HEK293T (cell line): Measurements from ENCODE around the gene MS4A4E.

Experiments used
- BHLHE40 ChIP-seq: fragments of 450-650 bp; IDR thresholded peaks from 2 replicates; pipeline ENCODE4 v1.6.1; 2016; ENCODE audit warnings: mild to moderate bottlenecking, moderate library complexity, borderline replicate concordance
- FOXA1 ChIP-seq: fragments of 450-650 bp; IDR thresholded peaks from 2 replicates; pipeline ENCODE4 v1.6.1; 2016; ENCODE audit warnings: mild to moderate bottlenecking
- FOXM1 ChIP-seq: fragments of 450-650 bp; IDR thresholded peaks from 2 replicates; pipeline ENCODE4 v1.6.1; 2017; ENCODE audit warnings: mild to moderate bottlenecking, borderline replicate concordance
- HDGF ChIP-seq: fragments of 450-650 bp; IDR thresholded peaks from 2 replicates; pipeline ENCODE4 v1.6.1; 2017; ENCODE audit warnings: antibody characterized with exemption, borderline replicate concordance
- LEF1 ChIP-seq: fragments of 450-650 bp; IDR thresholded peaks from 2 replicates; pipeline ENCODE4 v1.6.1; 2017; ENCODE audit warnings: mild to moderate bottlenecking, borderline replicate concordance
- NFRKB ChIP-seq: fragments of 450-650 bp; IDR thresholded peaks from 2 replicates; pipeline ENCODE4 v1.6.1; 2016; ENCODE audit warnings: mild to moderate bottlenecking, moderate library complexity
- PKNOX1 ChIP-seq: fragments of 450-650 bp; IDR thresholded peaks from 2 replicates; pipeline ENCODE4 v1.6.1; 2016
- SP1 ChIP-seq: fragments of 450-650 bp; IDR thresholded peaks from 2 replicates; pipeline ENCODE4 v1.6.1; 2017
- SUZ12 ChIP-seq: fragments of 450-650 bp; IDR thresholded peaks from 2 replicates; pipeline ENCODE4 v1.6.1; 2016; ENCODE audit warnings: mild to moderate bottlenecking
- ZNF384 ChIP-seq: fragments of 450-650 bp; IDR thresholded peaks from 2 replicates; pipeline ENCODE4 v1.6.1; 2016

DNA sequence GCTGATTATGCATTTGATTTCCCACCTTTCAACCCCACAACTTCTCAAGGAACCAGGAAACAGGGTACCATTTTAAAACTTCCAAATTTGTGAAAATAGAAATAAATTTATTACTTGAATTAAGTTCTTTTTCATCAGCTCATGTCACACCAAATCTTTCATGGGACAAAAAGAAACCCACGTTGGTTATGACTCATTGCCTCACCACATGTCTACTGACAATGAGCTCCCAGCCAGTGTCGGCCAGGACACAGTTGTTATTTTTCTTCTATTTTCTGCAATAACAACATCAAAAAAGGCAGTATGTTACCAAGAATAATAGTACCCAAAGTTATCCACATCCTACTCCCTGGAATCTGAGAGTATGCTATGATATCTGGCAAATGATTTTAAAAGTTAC is 77.4 kb downstream of the MS4A4E start:
- TF ChIP-seq ZNF384: no peak
- TF ChIP-seq SP1: no peak
- TF ChIP-seq HDGF: no peak
- no peak for TF ChIP-seq PKNOX1
- no peak for TF ChIP-seq LEF1
- TF ChIP-seq FOXM1: no peak
- TF ChIP-seq FOXA1: no peak
- no peak for TF ChIP-seq BHLHE40
- no peak for TF ChIP-seq SUZ12
- no peak for TF ChIP-seq NFRKB
